Trophoblast cell (in vitro differentiated cells and primary cell): ENCODE data around the gene TENM4.

Source experiments
- DNase-seq, 2 donors: peaks; one replicate each; pipeline ENCODE4 v3.0.0-alpha.2; 2016
- H2AFZ ChIP-seq: 2 replicates; pipeline ENCODE4 v1.6.1; 2013; ENCODE audit warnings: low read length, moderate library complexity, mild to moderate bottlenecking; ENCODE audit not compliant: insufficient read depth, poor library complexity
- H2AK5ac ChIP-seq: 2 replicates; pipeline ENCODE4 v1.6.1; 2013; ENCODE audit warnings: mild to moderate bottlenecking, low read length
- H2BK120ac ChIP-seq: 2 replicates; pipeline ENCODE4 v1.6.1; 2013; ENCODE audit warnings: low read length, mild to moderate bottlenecking, moderate library complexity; ENCODE audit not compliant: insufficient read depth, poor library complexity
- H2BK12ac ChIP-seq: 2 replicates; pipeline ENCODE4 v1.6.1; 2013; ENCODE audit warnings: mild to moderate bottlenecking, low read length, moderate library complexity
- H2BK5ac ChIP-seq: 2 replicates; pipeline ENCODE4 v1.6.1; 2013; ENCODE audit warnings: low read length, low read depth, moderate library complexity, mild to moderate bottlenecking; ENCODE audit not compliant: poor library complexity
- H3K14ac ChIP-seq: 2 replicates; pipeline ENCODE4 v1.6.1; 2013; ENCODE audit warnings: mild to moderate bottlenecking, low read length
- H3K18ac ChIP-seq: 2 replicates; pipeline ENCODE4 v1.6.1; 2013; ENCODE audit warnings: mild to moderate bottlenecking, low read length
- H3K23ac ChIP-seq: 2 replicates; pipeline ENCODE4 v1.6.1; 2013; ENCODE audit warnings: low read length
- H3K27ac ChIP-seq: 2 replicates; pipeline ENCODE4 v1.5.1; 2013; ENCODE audit warnings: low read depth, mild to moderate bottlenecking, inconsistent platforms, low read length, moderate library complexity
- H3K27me3 ChIP-seq: 2 replicates; pipeline ENCODE4 v1.6.1; 2013; ENCODE audit warnings: inconsistent platforms, mild to moderate bottlenecking, low read length, moderate library complexity; ENCODE audit not compliant: insufficient read depth
- H3K36me3 ChIP-seq, 2 experiments: 1 replicate in 1 of 2; 2 replicates in 1 of 2; pipeline ENCODE4 v1.6.1; 2013; ENCODE audit warnings: low read length in 2 of 2, mild to moderate bottlenecking in 2 of 2, moderate library complexity in 1 of 2; ENCODE audit not compliant: insufficient read depth in 2 of 2, control insufficient read depth in 1 of 2
- H3K4ac ChIP-seq: 2 replicates; pipeline ENCODE4 v1.6.1; 2013; ENCODE audit warnings: low read depth, mild to moderate bottlenecking, low read length, moderate library complexity
- H3K4me1 ChIP-seq, 2 experiments: 1 replicate in 1 of 2; 2 replicates in 1 of 2; pipeline ENCODE4 v1.6.1; 2013; ENCODE audit warnings: low read length in 2 of 2, mild to moderate bottlenecking in 2 of 2, moderate library complexity in 1 of 2; ENCODE audit not compliant: insufficient read depth in 2 of 2, control insufficient read depth in 1 of 2
- H3K4me2 ChIP-seq: 2 replicates; pipeline ENCODE4 v1.6.1; 2013; ENCODE audit warnings: inconsistent platforms, mild to moderate bottlenecking, low read length, moderate library complexity
- H3K4me3 ChIP-seq: 2 replicates; pipeline ENCODE4 v1.5.1; 2013; ENCODE audit warnings: mild to moderate bottlenecking, low read depth, low read length, inconsistent platforms
- H3K79me1 ChIP-seq: one replicate; pipeline ENCODE4 v1.6.1; 2013; ENCODE audit warnings: low read length
- H3K79me2 ChIP-seq: 2 replicates; pipeline ENCODE4 v1.6.1; 2013; ENCODE audit warnings: low read length, mild to moderate bottlenecking; ENCODE audit not compliant: control insufficient read depth, insufficient read depth, poor library complexity
- H3K9ac ChIP-seq: 2 replicates; pipeline ENCODE4 v1.6.1; 2013; ENCODE audit warnings: mild to moderate bottlenecking, low read length
- H3K9me3 ChIP-seq: 2 replicates; pipeline ENCODE4 v1.6.1; 2013; ENCODE audit warnings: low read depth, mild to moderate bottlenecking, control low read depth, inconsistent platforms, low read length; ENCODE audit not compliant: insufficient read depth
- H4K12ac ChIP-seq: 2 replicates; pipeline ENCODE4 v1.6.1; 2013; ENCODE audit warnings: low read depth, mild to moderate bottlenecking, low read length, moderate library complexity
- H4K8ac ChIP-seq: 2 replicates; pipeline ENCODE4 v1.6.1; 2013; ENCODE audit warnings: low read depth, mild to moderate bottlenecking, low read length, moderate library complexity
- H4K91ac ChIP-seq: one replicate; pipeline ENCODE4 v1.6.1; 2013; ENCODE audit warnings: low read depth, mild to moderate bottlenecking, low read length, moderate library complexity
- WGBS: extraction: QIAGEN DNeasy Blood & Tissue Kit; methylation state at CpG from one replicate; pipeline ENCODE4 v1.1.7; 2013; ENCODE audit warnings: missing lambda C conversion rate; ENCODE audit not compliant: insufficient read length, insufficient coverage; ENCODE audit errors: extremely low coverage; 5-methylcytosine and 5-hydroxymethylcytosine counted together

The TENM4 gene

DNA sequence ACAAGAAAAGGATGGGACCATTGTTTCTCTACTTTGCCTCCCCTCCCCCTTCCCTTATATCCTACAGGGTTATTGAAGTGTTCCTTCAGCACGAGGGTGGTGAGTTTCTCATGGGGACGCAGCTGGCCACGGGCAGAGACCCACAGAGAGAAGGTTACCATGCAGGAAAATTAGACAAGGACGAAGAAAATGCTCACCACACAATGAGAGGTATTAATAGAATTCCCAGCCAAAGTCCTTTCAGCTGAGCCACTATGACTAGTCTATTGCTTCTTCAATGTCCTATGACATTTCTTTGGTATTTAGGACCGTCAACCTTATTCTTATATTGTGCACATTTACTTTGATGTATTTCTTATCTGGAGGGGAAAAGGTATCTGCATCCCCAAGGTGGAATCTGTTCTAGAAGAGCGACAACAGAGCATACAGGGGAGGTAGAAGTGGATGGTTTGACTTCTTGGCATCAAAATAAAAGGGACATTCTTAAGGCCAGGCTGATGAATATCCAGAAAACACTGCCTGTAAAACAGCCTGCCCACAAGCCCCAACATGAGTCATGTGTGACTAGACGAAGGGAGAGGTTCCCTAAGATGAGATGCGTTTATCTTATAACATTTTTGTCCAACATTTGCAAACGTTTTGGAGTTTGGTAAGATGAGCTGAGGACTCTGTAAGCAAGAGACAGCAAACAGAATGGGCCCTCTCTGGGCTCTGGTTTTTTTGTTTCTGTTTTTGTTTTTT lies 656.3 kb downstream of the TENM4 start:
- Histone ChIP-seq H2BK12ac (no peak overlapping the region), H2AFZ (no peak overlapping the region), H3K27me3 (no peaks in the 10 kb centered on the region), H3K4ac (no peak overlapping the region), H3K9ac (no peak overlapping the region), H3K4me1 (peaks cover 3 to 14% of the 10 kb centered on the region in 2 experiments), H3K4me3 (no peak overlapping the region), H2BK120ac (no peak overlapping the region), H3K4me2 (no peak overlapping the region), H3K14ac (no peak overlapping the region), H3K9me3 (peaks cover 1% of the 10 kb centered on the region), H3K23ac (no peak overlapping the region), H3K36me3 (peaks cover 18 to 20% of the 10 kb centered on the region in 2 experiments), H4K8ac (no peak overlapping the region), H2BK5ac (no peak overlapping the region), H4K91ac (no peak overlapping the region), H3K79me1 (no peaks in the 10 kb centered on the region), H4K12ac (no peak overlapping the region), H3K27ac (no peak overlapping the region), H2AK5ac (no peak overlapping the region), H3K18ac (no peak overlapping the region), H3K79me2 (no peaks in the 10 kb centered on the region)
- DNase-seq = no peak
- WGBS = no CpG with 5 or more reads among the region's 9 CpGs

DNA sequence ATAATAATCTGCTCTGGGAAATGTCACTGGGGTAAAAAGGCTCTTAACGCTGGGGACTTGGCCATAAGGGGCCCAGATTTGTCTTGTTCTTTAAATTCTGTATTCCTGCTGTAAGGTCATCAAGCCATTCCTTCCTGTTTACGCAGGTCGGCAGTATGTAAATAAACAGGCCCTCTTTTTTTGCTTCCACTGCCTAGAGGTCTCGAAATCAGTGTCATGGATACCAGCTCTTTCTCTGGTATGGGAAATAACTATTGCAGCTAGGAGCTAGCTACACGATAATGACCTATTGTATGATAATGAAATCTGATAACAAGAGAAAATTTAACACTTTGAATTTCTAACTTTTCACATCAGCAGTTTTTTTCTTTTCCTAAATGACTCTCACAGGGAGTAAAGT lies 657.0 kb downstream of the TENM4 start:
- Histone ChIP-seq H4K12ac (no peak overlapping the region), H3K27ac (no peak overlapping the region), H4K91ac (no peak overlapping the region), H3K4me3 (no peak overlapping the region), H2BK12ac (no peak overlapping the region), H3K79me2 (no peaks in the 10 kb centered on the region), H3K23ac (no peak overlapping the region), H2AK5ac (no peak overlapping the region), H3K14ac (no peak overlapping the region), H3K18ac (no peak overlapping the region), H3K9me3 (peaks cover 1% of the 10 kb centered on the region), H3K79me1 (no peaks in the 10 kb centered on the region), H4K8ac (no peak overlapping the region), H3K4ac (no peak overlapping the region), H3K4me1 (peaks cover 3 to 9% of the 10 kb centered on the region in 2 experiments), H2BK120ac (no peak overlapping the region), H3K9ac (no peak overlapping the region), H3K36me3 (peaks cover 17 to 23% of the 10 kb centered on the region in 2 experiments), H2AFZ (no peak overlapping the region), H3K4me2 (no peak overlapping the region), H2BK5ac (no peak overlapping the region), H3K27me3 (no peaks in the 10 kb centered on the region)
- WGBS = no CpG with 5 or more reads among the region's 5 CpGs
- DNase-seq = no peak

DNA sequence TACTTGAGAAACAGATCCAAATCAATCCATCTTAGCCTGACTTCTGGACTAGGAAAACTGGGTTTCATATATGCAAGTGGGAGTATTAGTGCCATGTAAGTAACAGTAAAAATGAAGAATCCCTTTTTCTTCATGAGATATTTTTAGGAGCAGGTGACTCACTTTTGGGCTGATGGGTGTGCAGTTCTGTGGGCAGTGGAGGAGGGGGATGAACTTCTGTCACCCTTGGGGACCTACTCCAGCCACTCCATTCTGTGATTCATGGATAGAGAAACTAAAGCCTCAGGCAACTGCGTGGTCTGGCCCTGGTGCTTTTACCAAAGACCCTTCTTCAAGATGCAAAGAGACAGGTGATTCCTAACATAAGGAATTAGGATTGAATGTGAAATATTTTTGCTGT lies 657.5 kb downstream of the TENM4 start:
- H4K91ac ChIP-seq = no peak overlapping the region
- H3K36me3 ChIP-seq = peaks cover 15 to 23% of the 10 kb centered on the region in 2 experiments
- WGBS = no CpG with 5 or more reads among the region's 1 CpG

DNA sequence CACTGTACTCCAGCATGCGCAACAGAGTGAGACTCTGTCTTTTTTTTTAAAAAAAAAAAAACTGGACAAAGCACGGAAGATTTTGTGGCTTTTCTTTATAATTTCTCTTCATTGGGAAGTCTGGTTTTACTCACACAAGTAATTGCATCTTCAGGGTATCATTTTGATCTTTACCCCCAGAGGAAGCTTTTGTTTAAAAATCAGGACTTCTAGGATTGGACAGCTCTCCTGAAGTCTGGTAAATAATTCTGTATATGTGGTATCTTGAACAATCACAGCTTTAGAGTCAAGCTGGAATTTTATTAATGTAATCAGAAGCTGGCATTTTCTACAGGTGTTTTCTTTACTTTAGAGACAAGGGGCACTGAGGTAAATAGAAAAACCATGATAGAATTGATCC lies 658.1 kb downstream of the TENM4 start:
- H3K9me3 ChIP-seq = peaks cover 1% of the 10 kb centered on the region
- H3K18ac ChIP-seq = no peak overlapping the region
- no peak overlapping the region for H4K12ac ChIP-seq
- H3K36me3 ChIP-seq = peaks cover 14 to 21% of the 10 kb centered on the region in 2 experiments
- no peak overlapping the region for H3K4ac ChIP-seq
- no CpG with 5 or more reads among the region's 2 CpGs for WGBS
- no peak overlapping the region for H2AFZ ChIP-seq
- no peaks in the 10 kb centered on the region for H3K79me1 ChIP-seq
- no peaks in the 10 kb centered on the region for H3K79me2 ChIP-seq
- H3K27me3 ChIP-seq = no peaks in the 10 kb centered on the region
- no peak overlapping the region for H4K8ac ChIP-seq
- no peak overlapping the region for H3K14ac ChIP-seq
- peaks cover 3 to 9% of the 10 kb centered on the region in 2 experiments for H3K4me1 ChIP-seq
- no peak overlapping the region for H2BK120ac ChIP-seq
- DNase-seq = no peak
- no peak overlapping the region for H4K91ac ChIP-seq
- no peak overlapping the region for H2BK12ac ChIP-seq
- no peak overlapping the region for H3K27ac ChIP-seq
- H3K4me2 ChIP-seq = no peak overlapping the region
- no peak overlapping the region for H2AK5ac ChIP-seq
- H3K23ac ChIP-seq = no peak overlapping the region
- H2BK5ac ChIP-seq = no peak overlapping the region
- no peak overlapping the region for H3K9ac ChIP-seq
- H3K4me3 ChIP-seq = no peak overlapping the region

More for the DNA sequence above, 657.5 kb downstream of the TENM4 start:
- Histone ChIP-seq H3K27ac (no peak overlapping the region), H2AK5ac (no peak overlapping the region), H4K8ac (no peak overlapping the region), H2BK5ac (no peak overlapping the region), H3K9me3 (peaks cover 1% of the 10 kb centered on the region), H3K23ac (no peak overlapping the region), H3K4me3 (no peak overlapping the region), H3K79me2 (no peaks in the 10 kb centered on the region), H2BK120ac (no peak overlapping the region), H3K27me3 (no peaks in the 10 kb centered on the region), H3K9ac (no peak overlapping the region), H3K4me2 (no peak overlapping the region), H2AFZ (no peak overlapping the region), H3K79me1 (no peaks in the 10 kb centered on the region), H3K4me1 (peaks cover 3 to 9% of the 10 kb centered on the region in 2 experiments), H3K4ac (no peak overlapping the region), H4K12ac (no peak overlapping the region), H3K18ac (no peak overlapping the region), H3K14ac (no peak overlapping the region), H2BK12ac (no peak overlapping the region)
- no peak for DNase-seq
